Urinary bladder (tissue), 4 donors: ENCODE measurements around the gene LRRC4C. TPM values are rescaled to one million over a fixed set of nuclear protein-coding genes. Genes with fewer than 3 reads are reported as not detected.

Experiments used
- DNase-seq: peaks from one replicate; pipeline ENCODE4 v3.0.0-alpha.2; 2015; ENCODE audit errors: extremely low spot score
- H3K27ac ChIP-seq: one replicate; pipeline ENCODE4 v1.5.1; 2013; ENCODE audit warnings: low read depth, mild to moderate bottlenecking, moderate library complexity
- H3K36me3 ChIP-seq: one replicate; pipeline ENCODE4 v1.6.1; 2013; ENCODE audit warnings: mild to moderate bottlenecking, moderate library complexity; ENCODE audit not compliant: insufficient read depth
- H3K4me1 ChIP-seq: one replicate; pipeline ENCODE4 v1.6.1; 2013; ENCODE audit warnings: mild to moderate bottlenecking, moderate library complexity; ENCODE audit not compliant: insufficient read depth
- H3K4me3 ChIP-seq: one replicate; pipeline ENCODE4 v1.5.1; 2013; ENCODE audit warnings: low read depth, low read length
- WGBS: extraction: QIAGEN DNeasy Blood & Tissue Kit; methylation state at CpG from one replicate; pipeline ENCODE4 v1.1.7; 2013; 5-methylcytosine and 5-hydroxymethylcytosine counted together
- polyA plus RNA-seq: library from polyadenylated mRNA; stranded (reverse); fragments of 200-250 nt; gene quantifications from one replicate; pipeline ENCODE4 v1.2.3, GENCODE V29; 2013
- total RNA-seq: library from RNA; depleted of rRNA; stranded (reverse); fragments of >200 nt; gene quantifications from one replicate; pipeline ENCODE4 v1.2.3, GENCODE V29; 2014
- donor health status: healthy with polysubstance abuse.
- donor health status: healthy.

LRRC4C gene
- total and polyA plus RNA-seq, 2 donors: 3.0 to 7.2 TPM

- Histone ChIP-seq H3K36me3 (no peaks in the 10 kb centered on the region), H3K27ac (no peak overlapping the region), H3K4me1 (no peaks in the 10 kb centered on the region), H3K4me3 (no peak overlapping the region)
- 34% methylated on average over 1 of the region's 1 CpG for WGBS
- no peak for DNase-seq
Measured at GRCh38 chr11:41456269-41456668, 3.2 kb downstream of the LRRC4C start.

DNA sequence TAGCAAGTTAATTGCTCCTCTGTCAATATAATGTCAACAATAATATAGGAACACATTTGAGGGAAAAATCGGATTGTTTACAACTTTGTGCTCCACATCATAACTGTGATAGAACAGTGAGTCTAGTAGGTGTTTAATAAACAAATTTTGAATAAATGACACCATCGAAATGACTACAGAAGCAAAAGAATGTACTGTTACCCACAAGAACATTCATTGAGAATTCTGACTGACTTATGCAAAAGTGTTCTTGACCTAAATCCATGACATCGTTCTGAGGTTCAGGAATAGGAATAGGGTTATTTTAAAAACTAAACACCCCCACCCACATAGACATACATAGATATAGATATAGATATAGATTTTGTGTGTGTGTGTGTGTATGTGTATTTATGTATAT lies 8.4 kb downstream of the LRRC4C start:
- H3K36me3 ChIP-seq: no peaks in the 10 kb centered on the region
- no peaks in the 10 kb centered on the region for H3K4me1 ChIP-seq
- WGBS: 65% methylated on average over 3 of the region's 3 CpGs
- H3K27ac ChIP-seq: no peak overlapping the region
- no peak overlapping the region for H3K4me3 ChIP-seq
- DNase-seq: no peak

- H3K27ac ChIP-seq: no peak overlapping the region
- WGBS: 39% methylated on average over 2 of the region's 2 CpGs
- no peaks in the 10 kb centered on the region for H3K4me1 ChIP-seq
- H3K4me3 ChIP-seq: no peak overlapping the region
- DNase-seq: no peak
- H3K36me3 ChIP-seq: no peaks in the 10 kb centered on the region
Measured at GRCh38 chr11:41449483-41450050, 9.9 kb downstream of the LRRC4C start.

DNA sequence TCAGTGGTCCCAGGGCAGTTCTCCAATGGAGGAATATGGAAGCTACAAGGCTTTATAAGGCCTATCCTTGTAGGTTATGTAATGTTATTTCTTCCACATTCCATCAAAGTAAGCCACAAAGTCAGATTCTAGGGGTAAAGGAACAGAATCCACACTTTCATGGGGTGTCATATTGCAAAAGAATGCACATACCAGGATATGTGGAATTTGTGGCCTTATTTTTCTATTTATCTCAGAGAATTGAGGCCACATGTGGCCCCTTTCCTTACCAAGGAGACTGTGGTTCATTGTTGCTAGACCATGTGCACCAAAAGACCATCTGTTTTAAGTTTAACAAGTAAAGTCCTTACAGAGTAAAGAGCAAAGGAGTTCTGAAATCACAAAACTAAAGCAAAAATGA lies 12.9 kb downstream of the LRRC4C start:
- Histone ChIP-seq H3K4me1 (no peaks in the 10 kb centered on the region), H3K4me3 (no peak overlapping the region), H3K36me3 (no peaks in the 10 kb centered on the region), H3K27ac (no peak overlapping the region)
- DNase-seq: no peak

- Histone ChIP-seq H3K4me3 (no peak overlapping the region), H3K4me1 (no peaks in the 10 kb centered on the region), H3K36me3 (no peaks in the 10 kb centered on the region), H3K27ac (no peak overlapping the region)
- DNase-seq: no peak
- 81% methylated on average over 2 of the region's 2 CpGs for WGBS
Measured at GRCh38 chr11:41446107-41446506, 13.3 kb downstream of the LRRC4C start.

- 58% methylated on average over 9 of the region's 9 CpGs for WGBS
- H3K27ac ChIP-seq: no peak overlapping the region
- H3K4me1 ChIP-seq: no peaks in the 10 kb centered on the region
Measured at GRCh38 chr11:41437006-41437490, 22.4 kb downstream of the LRRC4C start.

GRCh38 chr11:41435531-41435930 lies 23.9 kb downstream of the LRRC4C start:
- Histone ChIP-seq H3K27ac (no peak overlapping the region), H3K4me1 (no peaks in the 10 kb centered on the region), H3K36me3 (no peaks in the 10 kb centered on the region), H3K4me3 (no peak overlapping the region)
- no peak for DNase-seq
- 71% methylated on average over 4 of the region's 4 CpGs for WGBS

More at GRCh38 chr11:41437006-41437490, 22.4 kb downstream of the LRRC4C start:
- Histone ChIP-seq H3K36me3 (no peaks in the 10 kb centered on the region), H3K4me3 (no peak overlapping the region)
- DNase-seq: no peak

DNA sequence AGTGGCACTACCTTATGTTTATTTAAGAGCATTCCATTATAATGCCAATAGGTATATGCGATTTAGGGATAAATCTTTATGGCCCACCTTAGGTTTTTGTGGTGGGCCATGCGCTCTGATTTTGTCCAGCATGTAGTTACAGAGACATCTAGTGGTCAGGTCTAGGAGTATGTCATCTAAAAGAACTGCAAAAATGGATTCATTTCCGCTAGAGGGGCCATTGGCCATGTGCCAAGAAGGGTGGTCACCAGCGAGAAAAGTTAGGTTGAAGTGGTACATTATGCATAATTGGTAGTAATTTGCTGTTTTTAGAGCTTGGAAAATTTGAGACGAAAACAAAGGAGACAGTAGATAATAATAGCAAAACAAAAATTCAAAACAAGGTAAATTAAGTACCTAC lies 27.7 kb downstream of the LRRC4C start:
- Histone ChIP-seq H3K4me3 (no peak overlapping the region), H3K4me1 (no peaks in the 10 kb centered on the region), H3K27ac (no peak overlapping the region), H3K36me3 (no peaks in the 10 kb centered on the region)
- DNase-seq: no peak
- 51% methylated on average over 5 of the region's 5 CpGs for WGBS

GRCh38 chr11:41419901-41420300 lies 39.6 kb downstream of the LRRC4C start:
- Histone ChIP-seq H3K27ac (no peak overlapping the region), H3K4me3 (no peak overlapping the region), H3K4me1 (no peaks in the 10 kb centered on the region), H3K36me3 (no peaks in the 10 kb centered on the region)
- no peak for DNase-seq
- 93% methylated on average over 4 of the region's 4 CpGs for WGBS

- no peaks in the 10 kb centered on the region for H3K36me3 ChIP-seq
- 77% methylated on average over 4 of the region's 4 CpGs for WGBS
- no peaks in the 10 kb centered on the region for H3K4me1 ChIP-seq
- DNase-seq: no peak
- no peak overlapping the region for H3K27ac ChIP-seq
- H3K4me3 ChIP-seq: no peak overlapping the region
Measured at GRCh38 chr11:41414771-41415440, 44.5 kb downstream of the LRRC4C start.

DNA sequence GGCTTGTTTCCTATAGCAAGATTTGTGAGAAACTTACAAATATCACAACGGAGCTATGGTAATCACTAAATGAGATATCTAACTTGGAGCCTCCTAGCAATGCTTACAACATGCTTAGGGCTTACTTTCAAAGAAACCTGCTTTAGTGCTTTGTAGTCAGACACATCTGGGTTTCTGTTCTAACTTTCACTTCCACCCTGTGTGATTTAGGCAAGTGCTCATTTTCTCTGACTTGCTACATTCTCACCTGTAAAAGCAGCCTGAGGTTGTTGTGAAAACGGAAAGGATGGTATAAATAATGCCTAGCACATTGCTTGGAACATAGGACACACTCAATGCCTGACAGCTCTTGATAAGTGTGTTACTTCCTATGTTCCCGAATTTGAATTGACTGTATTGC lies 45.6 kb downstream of the LRRC4C start:
- Histone ChIP-seq H3K36me3 (no peaks in the 10 kb centered on the region), H3K27ac (no peak overlapping the region), H3K4me1 (no peaks in the 10 kb centered on the region), H3K4me3 (no peak overlapping the region)
- DNase-seq: no peak
- 29% methylated on average over 3 of the region's 3 CpGs for WGBS

GRCh38 chr11:41405812-41406211 lies 53.6 kb downstream of the LRRC4C start:
- Histone ChIP-seq H3K4me1 (no peaks in the 10 kb centered on the region), H3K36me3 (no peaks in the 10 kb centered on the region), H3K27ac (no peak overlapping the region), H3K4me3 (no peak overlapping the region)
- DNase-seq: no peak

GRCh38 chr11:41404109-41404508 lies 55.3 kb downstream of the LRRC4C start:
- 85% methylated on average over 2 of the region's 2 CpGs for WGBS
- no peaks in the 10 kb centered on the region for H3K36me3 ChIP-seq
- H3K4me3 ChIP-seq: no peak overlapping the region
- no peak overlapping the region for H3K27ac ChIP-seq
- no peak for DNase-seq
- no peaks in the 10 kb centered on the region for H3K4me1 ChIP-seq

DNA sequence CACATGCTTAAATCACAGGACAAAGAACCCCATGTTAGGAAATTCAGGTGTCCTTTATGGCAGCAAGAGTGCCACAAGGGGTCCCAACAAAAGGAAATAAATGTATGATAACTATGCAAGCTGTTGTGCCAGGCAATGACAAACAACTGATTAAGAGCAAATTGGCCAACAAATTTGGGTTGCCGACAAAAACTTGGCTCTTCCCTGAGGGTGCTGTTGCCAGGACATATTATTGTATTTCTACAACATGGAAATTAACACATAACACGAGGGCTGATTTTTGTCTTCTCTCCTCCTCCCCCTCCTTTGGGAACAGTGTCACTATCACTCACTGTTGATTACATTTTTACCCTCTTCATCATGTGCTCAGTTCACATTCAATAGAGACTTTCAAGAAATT lies 56.0 kb downstream of the LRRC4C start:
- H3K4me1 ChIP-seq: no peaks in the 10 kb centered on the region
- 49% methylated on average over 2 of the region's 2 CpGs for WGBS
- DNase-seq: no peak

More for the DNA sequence above, 56.0 kb downstream of the LRRC4C start:
- Histone ChIP-seq H3K4me3 (no peak overlapping the region), H3K27ac (no peak overlapping the region), H3K36me3 (no peaks in the 10 kb centered on the region)
